ENCODE results near the gene SEC61B.
A peak's percentile ranks its signal among the peaks of the same experiment; 100 is the strongest.

Gene SEC61B

GRCh38 chr9:99239341-99240060, 17.4 kb downstream of the SEC61B start:
- no peak for DNase-seq

DNA sequence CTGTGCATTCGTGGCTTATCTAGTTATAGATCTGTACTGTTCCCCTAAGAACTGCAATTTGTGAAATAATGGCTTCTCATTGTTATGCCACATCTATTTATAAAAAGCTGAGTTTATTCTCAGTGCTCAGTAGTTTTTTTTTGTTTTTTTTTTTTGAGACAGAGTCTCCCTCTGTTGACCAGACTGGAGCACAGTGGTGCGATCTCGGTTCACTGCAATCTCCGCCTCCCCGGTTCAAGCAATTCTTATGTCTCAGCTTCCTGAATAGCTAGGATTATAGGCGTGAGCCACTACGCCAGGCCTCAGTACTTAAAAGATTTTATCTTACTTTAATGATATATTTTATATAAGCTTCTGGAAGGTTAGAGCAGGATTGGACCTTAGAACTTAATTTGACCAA, 19.0 kb downstream of the SEC61B start:
- DNase-seq, result no peak

- no peak for DNase-seq
These were observed 22.5 kb downstream of the SEC61B start for GRCh38 chr9:99244344-99245260.

GRCh38 chr9:99249619-99250018, 27.5 kb downstream of the SEC61B start:
- DNase-seq, result no peak

- DNase-seq, result no peak
These were observed 29.1 kb downstream of the SEC61B start for GRCh38 chr9:99251157-99251556.

- DNase-seq, result no peak
These were observed 31.1 kb downstream of the SEC61B start for GRCh38 chr9:99253134-99253533.

GRCh38 chr9:99253772-99254431, 31.8 kb downstream of the SEC61B start:
- peak; percentile 51 for DNase-seq

- DNase-seq, result no peak
These were observed 33.6 kb downstream of the SEC61B start for GRCh38 chr9:99255651-99256050.

DNA sequence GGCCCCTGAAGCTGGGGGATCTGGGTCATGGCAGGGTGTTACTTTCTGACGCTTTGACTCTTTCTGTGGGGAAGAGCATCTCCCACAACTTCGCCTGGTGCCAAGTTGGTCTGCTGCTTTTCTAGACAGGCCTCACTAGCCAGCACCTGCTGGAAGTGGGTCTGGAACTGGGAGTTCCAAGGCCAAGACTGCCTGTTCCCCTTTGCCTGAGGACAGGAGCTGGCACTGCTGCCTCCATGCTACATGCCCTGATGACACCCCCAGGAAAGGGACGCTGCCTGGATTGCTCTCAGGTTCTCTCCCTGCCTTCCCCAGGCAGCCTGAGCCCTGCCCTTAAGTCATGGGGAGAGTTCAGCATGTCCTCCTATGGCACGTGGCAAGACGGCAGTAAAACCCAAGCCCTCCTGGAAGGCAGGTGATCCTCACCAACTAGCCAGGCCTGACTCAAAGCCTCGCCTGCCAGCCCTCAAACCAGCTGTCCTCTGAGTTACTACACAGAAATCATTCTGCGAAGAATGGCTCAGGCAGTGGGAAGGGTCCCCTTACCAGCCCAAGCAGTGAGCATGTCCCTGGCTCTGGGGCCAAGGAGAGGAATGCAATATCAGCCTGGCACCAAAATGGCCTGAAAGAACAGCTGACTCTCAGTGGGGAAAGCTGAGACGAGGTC, 35.8 kb downstream of the SEC61B start:
- no peak for DNase-seq

DNA sequence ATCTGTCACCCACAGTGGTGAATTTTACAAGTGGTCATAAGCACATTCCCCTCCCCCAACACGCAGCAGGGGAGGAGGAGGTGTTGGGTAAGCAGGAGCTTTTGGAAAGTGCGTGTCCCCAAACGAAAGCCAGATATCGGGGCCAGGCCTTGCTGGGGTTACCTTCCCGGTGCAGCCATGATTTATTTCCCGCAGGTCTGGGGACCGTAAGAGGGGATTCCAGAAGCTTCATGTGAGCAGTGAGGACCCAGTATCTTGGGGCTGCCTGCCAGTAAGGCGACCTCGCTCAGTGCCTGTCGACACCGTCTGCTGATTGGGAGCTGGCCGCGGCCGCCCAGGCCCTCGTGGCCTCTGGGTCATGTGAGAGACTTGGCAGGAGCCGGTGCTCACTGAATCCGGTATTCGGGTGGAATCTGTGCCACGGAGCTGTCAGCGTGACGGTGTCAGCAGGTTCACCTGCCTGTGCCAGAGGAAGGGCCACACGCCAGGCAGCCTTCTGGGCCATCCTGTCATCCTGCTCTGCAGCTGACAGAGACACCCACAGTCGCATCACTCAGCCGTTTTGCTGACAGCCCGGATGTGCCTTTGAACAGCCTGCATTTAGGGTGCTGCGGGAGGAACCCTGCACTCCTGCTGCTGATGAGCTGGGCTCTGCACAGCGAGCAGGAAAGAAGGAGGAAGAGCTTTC, 37.3 kb downstream of the SEC61B start:
- peak; percentile 46 for DNase-seq

DNA sequence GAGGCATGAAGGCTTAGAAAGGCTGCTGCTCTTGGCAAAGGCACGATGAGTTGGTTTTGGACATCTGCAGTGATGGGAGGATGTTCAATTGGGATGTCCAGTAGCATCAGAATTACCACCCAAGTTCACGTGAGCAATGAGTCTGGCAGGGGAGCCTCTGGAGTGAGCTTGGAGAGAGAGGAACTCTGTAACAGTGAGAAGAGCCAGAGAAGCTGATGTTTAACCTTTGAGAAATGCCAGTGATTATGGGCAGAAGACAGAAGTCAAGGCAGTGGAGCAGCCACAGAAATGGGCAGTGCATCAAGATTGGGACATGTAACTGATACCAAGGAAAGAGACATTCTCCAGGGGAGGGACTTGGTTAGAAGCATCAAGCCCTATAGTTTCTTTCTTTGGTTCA, 39.8 kb downstream of the SEC61B start:
- DNase-seq, result no peak

DNA sequence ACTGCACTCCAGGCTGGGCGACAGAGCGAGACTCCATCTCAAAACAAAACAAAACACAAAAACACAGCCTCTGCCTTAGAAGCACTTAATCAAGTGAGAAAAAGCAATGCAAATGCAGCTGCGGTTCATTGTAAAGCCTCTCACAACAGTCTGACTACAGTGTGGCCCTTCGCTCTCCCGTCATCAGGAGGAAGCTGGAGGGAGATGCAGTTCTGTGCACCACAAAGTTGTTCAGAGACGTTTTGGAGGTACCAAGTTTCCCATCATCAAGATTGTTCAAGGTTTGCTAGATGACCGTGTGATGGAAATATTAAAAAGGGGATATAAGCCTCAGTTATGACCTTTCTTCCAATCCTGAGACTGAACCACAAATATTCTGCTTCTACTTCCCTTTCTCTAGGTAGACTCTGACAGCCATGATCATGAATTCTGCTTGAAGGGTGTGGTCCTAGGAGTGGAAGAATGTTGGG, 40.9 kb downstream of the SEC61B start:
- no peak for DNase-seq

GRCh38 chr9:99264070-99264680, 42.1 kb downstream of the SEC61B start:
- DNase-seq, result no peak

DNA sequence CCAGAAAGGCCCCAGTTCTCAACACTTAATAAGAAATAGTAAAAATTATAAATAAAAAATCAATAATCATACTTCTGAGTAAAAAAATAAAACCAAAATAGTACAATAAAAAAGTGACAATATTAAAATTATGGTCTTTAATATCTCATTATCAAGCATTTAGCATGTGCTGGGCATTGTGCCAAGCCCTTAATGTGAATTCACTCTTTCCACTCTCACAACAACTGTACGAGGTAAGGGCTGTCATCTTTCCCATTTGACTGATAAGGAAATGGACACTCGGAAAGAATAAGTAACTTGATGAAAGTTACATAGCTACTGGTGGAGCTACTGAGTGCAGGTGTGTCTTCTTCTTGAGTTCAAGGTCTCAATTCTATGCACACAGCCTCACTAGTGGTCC, 43.6 kb downstream of the SEC61B start:
- no peak for DNase-seq

- peak; percentile 57 for DNase-seq
These were observed 44.4 kb downstream of the SEC61B start for GRCh38 chr9:99266255-99267023.

GRCh38 chr9:99269416-99269815, 47.3 kb downstream of the SEC61B start:
- no peak for DNase-seq

DNA sequence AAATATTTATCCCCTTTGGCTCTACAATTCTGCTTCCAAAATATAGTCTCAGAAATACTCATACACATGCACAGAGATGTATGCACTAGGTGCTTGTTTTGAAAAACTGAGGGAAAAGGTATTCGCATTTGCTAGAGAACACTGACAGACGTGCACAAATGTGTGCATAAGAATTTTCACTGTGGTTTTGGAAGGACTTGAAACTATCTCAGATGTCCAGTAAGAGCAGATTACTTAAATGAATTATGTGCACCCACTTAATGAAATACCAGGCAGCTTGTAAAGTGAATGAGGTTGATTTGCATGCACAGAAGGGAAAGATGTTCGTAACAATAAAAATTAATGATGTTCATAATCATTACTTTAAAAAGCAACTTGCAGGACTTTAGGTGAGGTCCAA, 48.4 kb downstream of the SEC61B start:
- DNase-seq, result no peak

DNA sequence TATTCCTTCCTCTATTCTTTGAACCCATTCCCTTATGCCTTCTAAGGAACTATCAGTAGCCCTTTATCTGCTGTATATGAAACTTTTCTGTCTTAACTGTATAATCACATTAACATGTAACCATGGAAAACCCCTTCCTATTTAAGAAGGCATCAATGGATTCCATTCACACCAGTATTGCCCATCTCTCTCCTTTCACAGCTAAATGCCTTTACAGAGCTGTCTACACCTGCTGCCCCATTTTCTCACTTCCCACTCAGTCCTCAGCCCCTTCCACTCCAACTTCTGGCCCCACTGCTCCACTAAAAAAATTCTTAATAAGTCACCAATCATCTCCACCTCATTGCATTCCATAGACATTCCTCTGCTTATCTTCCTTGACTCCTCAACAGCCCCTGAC, 50.8 kb downstream of the SEC61B start:
- no peak for DNase-seq

- DNase-seq, result no peak
These were observed 51.9 kb downstream of the SEC61B start for GRCh38 chr9:99274016-99274415.

- DNase-seq, result no peak
These were observed 52.4 kb downstream of the SEC61B start for GRCh38 chr9:99274495-99274894.
